ENCODE measurements around the gene ANKMY1.
A peak's percentile ranks its signal among the peaks of the same experiment; 100 is the strongest.

The ANKMY1 gene

GRCh38 chr2:240520130-240520973 is 37.4 kb downstream of the ANKMY1 start:
- no peak for DNase-seq (ENCODE audit: low read depth)

- no peak for DNase-seq (ENCODE audit: low read depth)
Observed at GRCh38 chr2:240519396-240520129, 38.2 kb downstream of the ANKMY1 start.

GRCh38 chr2:240518981-240519380 is 38.8 kb downstream of the ANKMY1 start:
- DNase-seq (ENCODE audit: low read depth): no peak

DNA sequence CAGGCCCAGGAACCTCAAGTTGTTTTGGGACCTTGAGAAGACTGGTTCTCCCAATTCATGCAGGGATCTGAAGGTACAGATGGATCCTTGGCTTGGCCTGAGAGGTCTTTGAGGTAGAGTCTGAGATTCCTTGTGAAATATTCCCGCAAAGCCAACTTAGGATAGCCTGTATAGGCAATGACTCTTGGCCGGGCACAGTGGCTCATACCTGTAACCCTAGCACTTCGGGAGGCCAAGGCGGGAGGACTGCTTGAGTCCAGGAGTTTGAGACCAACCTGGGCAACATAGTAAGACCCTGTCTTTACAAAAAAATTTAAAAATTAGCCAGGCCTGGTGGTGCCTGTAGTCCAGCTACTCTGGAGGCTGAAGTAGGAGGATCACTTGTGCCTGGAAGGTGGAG is 40.4 kb downstream of the ANKMY1 start:
- DNase-seq (ENCODE audit: low read depth): no peak

DNA sequence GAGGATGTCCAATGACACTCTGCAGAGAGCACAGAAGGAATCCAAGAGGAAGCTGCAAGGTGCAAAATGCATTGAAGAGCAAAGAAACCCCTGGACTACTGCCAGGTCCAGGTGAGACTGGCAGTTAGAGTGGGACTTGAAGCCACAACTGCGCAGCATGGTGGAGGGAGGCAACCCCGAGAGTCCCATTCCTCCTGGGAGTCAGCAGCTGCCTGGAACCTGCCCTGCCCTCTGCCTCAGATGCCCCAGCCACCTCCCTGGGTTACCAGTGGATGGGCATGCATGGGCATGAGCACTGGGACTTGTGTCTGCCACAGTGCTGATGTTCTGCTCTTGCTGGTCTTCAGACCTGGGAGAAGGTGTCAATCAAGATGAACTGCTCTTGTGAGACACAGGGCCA is 43.2 kb downstream of the ANKMY1 start:
- no peak for DNase-seq (ENCODE audit: low read depth)

GRCh38 chr2:240513549-240514287 is 44.1 kb downstream of the ANKMY1 start:
- DNase-seq (ENCODE audit: low read depth): peak; percentile 67

DNA sequence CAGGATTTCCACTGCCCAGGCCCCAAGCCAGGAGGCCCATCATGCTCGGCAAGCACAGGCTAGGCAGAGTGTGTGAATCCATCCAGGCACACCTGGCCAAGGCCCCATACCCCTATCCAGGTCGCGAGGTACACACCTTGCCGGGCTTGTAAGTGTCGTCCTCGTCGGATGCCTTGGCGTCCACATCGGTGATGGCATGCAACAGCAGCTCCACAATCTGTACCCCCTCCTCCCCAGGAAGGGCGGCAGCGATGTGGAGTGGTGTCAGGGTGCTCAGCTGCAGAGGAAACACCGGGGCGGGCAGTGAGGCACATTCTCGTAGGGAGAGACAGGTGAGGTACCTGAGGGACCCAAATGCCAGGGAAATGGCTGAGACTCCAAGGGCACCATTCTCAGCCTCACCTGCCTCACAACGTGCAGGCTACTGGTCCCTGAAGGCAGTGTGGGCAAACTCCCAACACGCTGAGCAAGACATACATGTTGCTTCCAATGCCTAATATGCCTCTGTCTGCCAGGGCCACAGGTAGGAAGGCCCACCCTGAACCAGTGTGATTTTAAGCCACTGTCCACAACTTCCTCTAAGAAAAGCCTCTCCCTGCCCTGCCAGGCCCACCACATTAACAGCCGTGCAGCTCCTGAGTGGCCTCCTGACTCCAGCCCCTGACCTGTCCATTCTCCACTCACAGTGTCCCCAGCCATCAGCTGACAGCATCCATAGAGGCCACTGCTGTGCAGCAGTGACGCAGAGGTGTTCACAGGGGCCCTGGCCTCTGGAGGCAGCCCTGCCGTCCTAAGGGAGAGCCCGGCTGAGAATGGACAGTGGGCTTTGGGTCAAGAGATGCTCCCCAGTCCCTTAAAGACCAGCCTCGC is 44.9 kb downstream of the ANKMY1 start:
- DNase-seq (ENCODE audit: low read depth): no peak

- DNase-seq (ENCODE audit: low read depth): no peak
Observed at GRCh38 chr2:240512109-240512485, 45.7 kb downstream of the ANKMY1 start.

GRCh38 chr2:240511351-240512108 is 46.3 kb downstream of the ANKMY1 start:
- no peak for DNase-seq (ENCODE audit: low read depth)

- no peak for DNase-seq (ENCODE audit: low read depth)
Observed at GRCh38 chr2:240510513-240511210, 47.1 kb downstream of the ANKMY1 start.

DNA sequence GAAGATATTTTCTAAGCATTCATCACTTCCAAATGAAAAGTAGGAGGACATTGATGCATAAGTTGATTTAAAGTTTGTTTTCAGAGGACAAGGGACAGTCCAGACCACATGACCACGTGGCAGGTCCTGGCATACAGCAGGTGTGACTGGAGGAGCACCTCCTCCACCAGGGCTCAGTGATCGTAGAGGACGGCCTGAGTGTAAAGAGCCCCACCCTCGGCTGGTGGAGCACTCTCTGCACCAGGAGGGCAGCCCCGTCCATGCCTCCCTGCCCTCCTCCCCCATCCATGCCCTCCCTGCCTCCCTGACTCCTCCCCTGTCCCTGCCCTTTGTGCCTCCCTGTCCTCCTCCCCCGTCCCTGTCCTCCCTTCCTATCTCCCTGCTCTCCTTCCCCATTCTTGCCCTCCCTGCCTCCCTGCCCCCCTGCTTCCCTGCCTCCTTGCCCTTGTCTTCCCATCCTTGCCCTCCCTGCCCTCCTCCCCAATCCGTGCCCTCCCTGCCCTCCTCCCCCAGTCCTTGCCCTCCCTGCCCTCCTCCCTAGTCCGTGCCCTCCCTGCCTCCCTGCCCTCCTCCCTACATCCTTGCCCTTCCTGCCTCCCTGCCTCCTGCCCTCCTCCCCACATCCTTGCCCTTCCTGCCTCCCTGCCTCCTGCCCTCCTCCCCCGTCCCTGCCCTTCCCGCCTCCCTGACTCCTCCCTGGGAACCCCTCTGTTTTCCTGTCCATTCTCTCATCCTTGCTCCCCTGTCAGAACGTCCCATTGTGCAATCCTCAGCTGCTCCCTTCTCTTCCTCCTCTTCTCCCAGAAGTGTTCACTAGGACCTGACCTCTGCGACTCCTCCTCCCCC is 47.9 kb downstream of the ANKMY1 start:
- DNase-seq (ENCODE audit: low read depth): no peak

DNA sequence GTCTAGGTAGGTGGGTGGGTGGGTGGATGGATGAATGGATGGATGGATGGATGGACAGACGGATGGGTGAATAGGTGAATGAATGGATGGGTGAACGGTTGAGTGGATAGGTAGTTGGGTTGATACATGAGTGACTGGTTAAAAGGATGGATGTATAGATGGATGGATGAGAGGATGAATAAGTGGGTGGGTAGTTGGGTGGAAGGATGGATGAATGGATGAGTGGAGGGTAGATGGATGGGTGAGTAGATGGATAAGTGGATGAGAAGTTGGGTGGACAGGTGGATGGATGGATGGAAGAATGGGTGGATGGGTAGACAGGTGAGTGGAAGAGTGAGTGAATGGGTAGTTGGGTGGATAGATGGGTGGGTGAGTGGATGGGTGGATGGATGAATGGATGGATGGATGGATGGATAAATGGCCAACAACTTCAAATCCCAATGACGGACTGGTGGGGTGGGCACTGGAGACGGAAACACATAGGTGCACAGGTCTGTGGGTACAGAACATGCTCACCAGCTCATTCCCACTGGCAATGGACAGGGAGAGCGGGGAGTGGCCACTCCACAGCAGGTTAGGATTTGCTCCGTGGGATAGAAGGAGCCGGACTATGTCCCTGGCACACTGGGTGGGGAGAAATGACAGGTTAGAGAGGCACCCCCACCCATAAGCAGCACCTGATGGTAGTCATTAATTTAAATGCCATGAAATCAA is 48.8 kb downstream of the ANKMY1 start:
- no peak for DNase-seq (ENCODE audit: low read depth)

DNA sequence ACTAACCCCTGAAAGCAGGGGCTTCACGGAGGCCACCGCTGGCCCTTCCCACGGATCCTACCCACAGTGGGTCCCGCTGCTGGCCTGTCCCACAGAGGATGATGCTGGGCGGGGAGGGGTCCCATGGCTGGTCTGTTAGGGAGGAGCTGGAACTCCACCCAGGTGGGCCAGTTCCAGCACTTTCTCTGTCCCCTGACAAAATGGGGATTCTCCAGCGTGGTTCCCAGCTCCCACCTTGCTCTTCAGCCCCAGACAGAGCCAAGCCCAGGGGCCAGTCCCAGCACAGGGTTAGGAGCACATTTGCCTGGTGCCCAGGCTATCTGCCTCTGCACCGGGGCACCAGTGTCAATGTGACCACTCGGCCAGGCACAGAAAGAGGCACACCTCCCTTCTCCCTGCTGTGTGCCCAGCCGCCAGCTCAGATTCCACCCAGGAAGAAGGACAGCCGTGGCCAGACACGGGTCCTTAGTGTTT is 50.0 kb downstream of the ANKMY1 start:
- DNase-seq (ENCODE audit: low read depth): no peak

- no peak for DNase-seq (ENCODE audit: low read depth)
Observed at GRCh38 chr2:240507060-240507777, 50.6 kb downstream of the ANKMY1 start.

GRCh38 chr2:240506406-240507059 is 51.3 kb downstream of the ANKMY1 start:
- DNase-seq (ENCODE audit: low read depth): no peak

DNA sequence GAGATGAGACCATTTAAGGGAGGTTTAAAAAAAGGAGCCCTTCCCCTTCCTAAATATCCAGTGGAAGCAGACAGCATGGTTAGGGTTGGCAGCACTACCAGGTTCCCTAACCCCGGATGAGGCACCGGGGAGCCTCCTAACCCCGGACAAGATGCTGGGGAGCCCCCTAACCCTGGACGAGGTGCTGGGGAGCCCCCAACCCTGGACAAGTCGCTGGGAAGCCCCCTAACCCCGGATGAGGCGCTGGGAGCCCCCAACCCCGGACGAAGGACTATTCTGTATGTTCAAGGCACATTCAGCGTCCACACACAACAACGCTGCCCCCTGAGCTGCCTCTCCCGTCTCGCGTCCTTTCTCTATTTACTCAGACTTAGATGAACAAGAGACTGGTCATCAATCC is 51.9 kb downstream of the ANKMY1 start:
- DNase-seq (ENCODE audit: low read depth): no peak

DNA sequence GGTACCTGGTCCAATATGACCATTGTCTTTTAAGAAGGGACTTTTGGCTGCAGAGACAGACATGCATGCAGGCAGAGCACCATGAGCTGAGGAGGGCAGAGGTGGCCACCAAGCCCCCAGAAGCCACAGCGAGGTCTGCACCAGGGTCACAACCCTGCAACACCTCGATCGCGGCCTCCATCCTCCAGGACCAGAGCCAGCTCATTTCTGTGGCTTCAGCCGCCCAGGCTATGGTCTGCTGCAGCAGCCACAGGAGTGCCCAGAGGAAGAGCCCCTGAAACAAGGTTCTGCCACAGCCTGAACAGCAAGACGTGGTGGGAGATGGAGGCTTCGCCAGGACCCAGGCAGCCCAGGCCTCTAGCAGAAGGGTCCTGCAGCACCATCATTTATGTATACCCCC is 53.9 kb downstream of the ANKMY1 start:
- DNase-seq (ENCODE audit: low read depth): no peak
